ENCODE data around the gene UGP2.
"Not testable (repeated sequence)": the region's sequence is repeated elsewhere in the genome, so short reads cannot be mapped to it uniquely, and the experiment has no call there.

UGP2 gene

GRCh38 chr2:63840785-63841253, 877 bp upstream of the UGP2 start:
- peak; percentile 99 for DNase-seq

- DNase-seq: no peak
Measured at GRCh38 chr2:63842149-63843061, 709 bp downstream of the UGP2 start.

- no peak for DNase-seq
Measured at GRCh38 chr2:63843093-63843492, 1.4 kb downstream of the UGP2 start.

GRCh38 chr2:63843791-63844190, 2.1 kb downstream of the UGP2 start:
- no peak for DNase-seq

- no peak for DNase-seq
Measured at GRCh38 chr2:63844616-63845015, 2.9 kb downstream of the UGP2 start.

GRCh38 chr2:63845866-63846265, 4.2 kb downstream of the UGP2 start:
- DNase-seq: no peak

- no peak for DNase-seq
Measured at GRCh38 chr2:63846487-63846886, 4.8 kb downstream of the UGP2 start.

- DNase-seq: not testable (repeated sequence)
Measured at GRCh38 chr2:63847571-63847970, 5.9 kb downstream of the UGP2 start.

GRCh38 chr2:63849381-63850203, 7.9 kb downstream of the UGP2 start:
- no peak for DNase-seq

- DNase-seq: no peak
Measured at GRCh38 chr2:63850204-63850571, 8.5 kb downstream of the UGP2 start.

- no peak for DNase-seq
Measured at GRCh38 chr2:63850649-63851048, 9.0 kb downstream of the UGP2 start.

- DNase-seq: no peak
Measured at GRCh38 chr2:63851691-63852311, 10.1 kb downstream of the UGP2 start.

- no peak for DNase-seq
Measured at GRCh38 chr2:63853527-63854310, 12.0 kb downstream of the UGP2 start.

GRCh38 chr2:63855418-63856302, 14.0 kb downstream of the UGP2 start:
- DNase-seq: no peak

- peak; percentile 39 for DNase-seq
Measured at GRCh38 chr2:63856303-63856603, 14.6 kb downstream of the UGP2 start.

GRCh38 chr2:63858291-63858690, 16.6 kb downstream of the UGP2 start:
- no peak for DNase-seq

- DNase-seq: peak; percentile 54
Measured at GRCh38 chr2:63861220-63861822, 19.6 kb downstream of the UGP2 start.

GRCh38 chr2:63862806-63863205, 21.1 kb downstream of the UGP2 start:
- DNase-seq: no peak

- no peak for DNase-seq
Measured at GRCh38 chr2:63863707-63864106, 22.0 kb downstream of the UGP2 start.

GRCh38 chr2:63865159-63865799, 23.6 kb downstream of the UGP2 start:
- no peak for DNase-seq
